HG02840 (cell line): ENCODE results near the gene NR3C1.

Experiments
- ATAC-seq: cut with Tn5 transposase; IDR thresholded peaks from one replicate; pipeline ENCODE4 v1.9.1; 2021; ENCODE audit warnings: mild to moderate bottlenecking, moderate library complexity, moderate number of reproducible peaks; ENCODE audit not compliant: unreplicated experiment, low FRiP score

The NR3C1 gene

DNA sequence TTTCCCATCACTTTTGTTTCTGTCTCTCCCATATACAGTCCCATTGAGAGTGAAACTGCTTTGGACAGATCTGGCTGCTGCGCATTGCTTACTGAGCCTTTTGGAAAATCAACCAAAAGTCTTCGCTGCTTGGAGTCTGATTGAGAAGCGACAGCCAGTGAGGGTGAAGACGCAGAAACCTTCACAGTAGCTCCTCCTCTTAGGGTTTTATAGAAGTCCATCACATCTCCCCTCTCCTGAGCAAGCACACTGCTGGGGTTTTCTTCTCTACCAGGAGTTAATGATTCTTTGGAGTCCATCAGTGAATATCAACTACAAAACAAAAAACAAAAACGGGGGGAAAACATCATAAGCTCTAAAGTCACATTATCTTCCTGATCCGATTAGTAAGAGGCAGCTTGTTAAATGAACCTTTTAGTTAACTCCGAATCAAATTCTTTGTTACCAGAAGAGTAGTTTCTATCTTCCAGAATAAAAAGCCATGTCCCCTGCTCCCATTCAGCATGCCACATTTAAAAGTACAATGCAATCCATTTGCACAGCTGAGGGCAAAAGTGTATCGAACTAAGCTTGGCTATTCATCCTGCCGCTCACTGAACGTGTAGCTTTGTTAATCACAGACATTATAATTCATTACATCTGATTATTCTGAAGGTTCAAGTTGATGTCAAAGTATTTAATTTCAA is 2.8 kb downstream of the NR3C1 start:
- ATAC-seq, result no peak

DNA sequence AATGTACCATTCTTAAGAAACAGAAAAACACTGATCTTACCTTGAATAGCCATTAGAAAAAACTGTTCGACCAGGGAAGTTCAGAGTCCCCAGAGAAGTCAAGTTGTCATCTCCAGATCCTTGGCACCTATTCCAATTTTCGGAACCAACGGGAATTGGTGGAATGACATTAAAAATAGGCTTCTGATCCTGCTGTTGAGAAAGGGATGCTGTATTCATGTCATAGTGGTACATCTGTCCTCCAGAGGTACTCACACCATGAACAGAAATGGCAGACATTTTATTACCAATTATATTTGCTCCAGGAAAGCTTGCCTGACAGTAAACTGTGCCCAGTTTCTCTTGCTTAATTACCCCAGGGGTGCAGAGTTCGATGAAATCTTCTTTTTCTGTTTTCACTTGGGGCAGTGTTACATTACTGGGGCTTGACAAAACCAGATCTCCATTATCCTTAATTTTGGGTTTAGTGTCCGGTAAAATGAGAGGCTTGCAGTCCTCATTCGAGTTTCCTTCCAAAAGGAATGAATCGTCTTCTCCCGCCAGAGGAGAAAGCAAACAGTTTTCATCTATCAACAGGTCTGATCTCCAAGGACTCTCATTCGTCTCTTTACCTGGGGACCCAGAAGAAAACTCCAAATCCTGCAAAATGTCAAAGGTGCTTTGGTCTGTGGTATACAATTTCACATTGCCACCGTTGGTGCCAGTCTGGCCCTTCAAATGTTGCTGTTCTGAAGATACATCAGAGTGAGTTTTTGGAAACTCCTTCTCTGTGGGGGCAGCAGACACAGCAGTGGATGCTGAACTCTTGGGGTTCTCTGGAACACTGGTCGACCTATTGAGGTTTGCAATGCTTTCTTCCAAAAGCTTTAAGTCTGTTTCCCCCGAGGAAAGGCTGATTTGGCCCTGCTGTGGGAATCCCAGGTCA is 3.6 kb downstream of the NR3C1 start:
- no peak for ATAC-seq

DNA sequence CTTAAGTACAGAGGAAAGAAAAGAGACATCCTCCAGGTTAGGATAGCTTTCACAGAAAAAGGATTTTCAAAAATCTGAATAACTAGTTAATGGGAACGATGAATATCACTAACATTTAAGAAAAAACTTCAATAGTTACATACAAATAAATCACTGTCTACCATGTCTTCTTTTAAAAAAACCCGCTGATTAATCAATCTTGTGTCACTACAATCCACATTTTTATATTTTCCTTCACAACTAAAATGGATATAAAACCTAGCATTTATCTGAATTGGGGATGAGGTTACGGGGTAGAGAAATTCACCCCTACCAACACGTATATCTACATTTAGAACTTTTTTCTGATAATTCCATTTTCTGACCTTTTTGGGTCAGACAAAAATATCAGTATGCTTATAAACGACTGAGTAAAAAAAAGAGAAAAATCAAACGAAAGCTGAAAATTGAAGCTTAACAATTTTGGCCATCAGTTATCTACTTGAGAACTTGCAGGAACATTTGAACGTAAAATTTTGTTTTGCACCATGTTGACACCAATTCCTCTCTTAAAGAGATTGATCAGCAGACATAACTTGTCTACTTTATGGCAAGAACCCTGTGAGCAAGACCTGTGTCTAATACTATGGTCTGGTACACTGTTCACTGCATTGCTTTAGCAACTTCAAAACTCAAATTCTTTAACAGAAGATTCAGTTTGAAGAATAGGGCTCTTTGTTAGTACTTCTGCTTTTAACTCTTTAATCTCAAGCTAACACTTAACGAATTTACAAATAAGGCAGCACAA is 4.8 kb downstream of the NR3C1 start:
- ATAC-seq, result no peak

DNA sequence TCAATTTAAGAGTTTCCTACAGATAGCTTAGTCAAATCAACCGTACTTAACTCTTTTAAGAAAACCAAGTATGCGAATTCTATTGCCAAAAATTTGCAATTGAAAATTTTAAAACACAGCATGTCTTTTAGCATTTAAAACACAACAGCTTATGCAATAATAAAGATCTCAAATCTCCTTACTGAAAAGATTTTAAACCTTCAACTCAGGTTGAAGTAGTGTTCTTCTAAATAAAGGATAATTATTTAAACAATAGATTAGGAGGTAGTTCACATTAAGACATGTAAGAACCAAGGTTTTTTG is 5.5 kb downstream of the NR3C1 start:
- no peak for ATAC-seq

DNA sequence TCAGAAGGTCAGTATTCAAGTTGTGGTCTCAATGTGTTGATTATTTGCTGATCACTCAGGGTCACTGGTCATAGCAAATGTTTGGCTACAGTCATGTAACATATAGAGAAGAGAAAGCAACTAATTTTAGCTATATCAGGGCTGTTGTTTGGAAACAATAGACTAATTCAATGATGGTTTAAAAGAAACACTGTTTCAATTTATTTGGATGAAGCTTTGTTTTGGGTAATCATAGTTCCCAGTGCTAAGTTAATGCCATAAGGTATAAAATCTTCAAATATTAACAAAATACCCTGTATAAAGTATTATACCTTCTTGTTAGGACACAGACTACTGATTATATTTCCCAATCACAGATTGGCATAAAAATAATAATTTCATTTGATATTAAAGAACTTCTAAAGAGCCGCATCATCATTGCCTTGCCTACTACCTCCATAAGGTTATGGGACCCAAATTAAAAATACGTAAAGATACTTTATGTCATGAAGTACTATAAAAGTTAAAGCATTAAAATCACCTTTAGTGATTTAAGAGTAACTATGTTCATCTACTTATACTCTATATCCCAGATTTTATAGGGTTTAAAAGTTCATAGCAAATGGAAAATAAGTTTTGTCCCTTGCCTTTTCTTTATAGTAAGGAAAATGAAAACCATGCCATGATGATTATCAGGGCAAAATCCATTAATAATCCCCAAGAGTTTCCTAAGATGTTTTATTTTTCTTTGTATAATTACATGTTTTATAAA is 6.0 kb downstream of the NR3C1 start:
- ATAC-seq, result no peak

DNA sequence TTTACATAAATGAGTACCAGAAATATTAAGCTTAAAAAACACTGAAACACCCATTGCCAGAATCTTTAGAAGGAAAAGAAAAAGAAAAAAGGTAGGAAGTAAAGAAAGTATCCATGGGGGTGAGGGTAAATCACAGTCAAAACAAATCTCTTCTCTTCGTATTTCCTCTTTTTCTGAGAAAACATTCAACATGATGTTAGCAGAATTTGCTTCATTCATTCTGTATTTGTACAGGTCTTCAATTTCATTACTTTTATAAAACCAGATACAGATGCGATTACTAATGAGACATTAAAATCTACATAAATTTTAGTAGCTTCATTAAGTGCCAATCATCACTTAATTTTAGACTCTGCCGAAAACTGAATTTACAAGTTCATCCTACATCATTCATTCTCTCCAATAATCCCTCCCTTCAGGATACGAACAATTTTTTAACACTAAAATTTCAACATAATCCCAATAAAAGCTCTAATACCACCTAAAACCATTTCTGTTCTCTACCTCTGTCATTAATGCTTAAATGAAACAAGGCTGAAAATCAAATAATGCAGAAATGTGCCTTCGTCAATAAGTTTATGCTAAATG is 7.0 kb downstream of the NR3C1 start:
- no peak for ATAC-seq

DNA sequence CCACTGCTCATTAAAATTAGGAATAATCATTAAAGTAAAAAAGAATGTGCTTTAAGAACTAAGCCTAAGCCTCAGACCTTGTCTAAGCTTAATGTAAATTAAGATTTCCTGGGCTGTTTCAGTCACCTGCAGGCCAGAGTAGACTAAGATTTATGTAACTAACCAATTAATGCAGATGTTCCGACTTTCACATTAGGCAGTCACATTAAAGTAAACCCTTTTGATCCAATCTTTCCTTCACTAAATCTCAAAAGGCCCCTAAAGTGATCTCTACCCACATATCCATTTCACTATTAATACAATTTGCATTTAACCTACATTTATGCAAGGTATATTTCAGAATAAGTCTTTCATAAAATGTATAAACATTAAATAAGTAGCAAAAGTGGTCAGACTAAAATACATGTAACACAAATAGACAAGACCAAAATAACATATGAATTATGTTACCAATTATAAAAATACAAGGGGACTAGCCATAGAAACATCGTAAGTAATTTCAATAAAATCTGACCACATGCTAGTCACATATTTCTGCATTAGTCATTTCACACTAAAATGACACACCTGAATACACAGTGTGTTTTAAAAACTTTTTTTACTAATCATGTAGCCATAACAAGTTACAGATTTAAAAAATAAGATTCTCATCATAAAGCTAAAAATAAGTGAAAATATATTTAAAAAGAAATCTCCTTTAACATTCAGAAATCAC is 7.7 kb downstream of the NR3C1 start:
- ATAC-seq, result peak; percentile 48

DNA sequence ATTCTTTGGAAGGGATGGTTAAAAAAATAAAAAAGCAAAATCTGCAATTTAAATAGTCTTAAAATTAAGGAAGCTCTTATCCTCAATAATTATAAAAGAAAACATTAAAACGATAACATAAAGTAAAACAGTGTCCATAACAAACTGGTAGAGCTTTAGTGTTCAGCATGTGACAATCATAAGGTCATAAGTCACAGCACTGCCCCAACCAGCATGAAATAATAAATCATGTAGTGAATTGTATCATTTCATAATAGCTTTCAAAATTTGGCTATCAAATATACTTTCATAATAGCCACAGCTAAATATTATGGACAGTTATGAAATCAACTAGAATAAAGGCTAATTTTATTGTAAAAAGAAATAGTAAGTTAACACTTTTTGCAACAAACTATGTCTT is 10.0 kb downstream of the NR3C1 start:
- no peak for ATAC-seq

DNA sequence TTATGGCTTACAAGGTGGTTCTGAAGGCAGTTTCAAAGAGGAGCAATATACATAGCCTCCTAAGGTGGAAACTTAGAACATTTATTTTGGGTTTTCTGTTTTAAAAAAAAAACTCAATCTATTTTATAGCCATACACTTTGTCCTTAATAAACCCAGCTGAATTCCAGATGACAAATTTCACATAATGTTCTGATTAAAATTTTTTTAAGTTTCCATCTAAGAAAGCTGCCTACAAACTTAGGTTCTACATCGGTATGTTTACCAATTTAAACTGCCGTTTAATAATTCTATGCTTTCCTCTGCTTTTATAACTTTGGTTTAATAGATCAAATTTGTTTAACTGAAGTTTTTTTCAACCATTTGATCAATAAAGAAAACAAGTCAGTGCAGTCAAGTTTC is 12.5 kb downstream of the NR3C1 start:
- ATAC-seq, result no peak

DNA sequence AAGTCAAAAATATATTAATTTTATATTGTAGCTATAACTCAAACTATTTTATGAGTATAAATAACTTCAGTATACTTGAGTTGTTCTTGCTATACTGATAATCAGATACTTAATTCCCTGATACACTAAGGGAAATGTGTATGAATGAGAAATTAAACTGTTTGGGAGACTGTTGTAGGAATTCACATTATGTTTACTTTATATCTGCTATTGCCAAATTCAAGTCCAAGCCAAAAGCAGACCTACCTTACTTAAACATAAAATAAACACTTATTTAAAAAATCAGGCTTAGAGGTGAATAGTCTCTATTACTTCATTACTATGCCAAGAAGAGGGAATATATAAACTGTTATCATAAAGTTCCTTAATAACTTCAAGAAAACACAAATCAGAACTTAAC is 13.2 kb downstream of the NR3C1 start:
- no peak for ATAC-seq

DNA sequence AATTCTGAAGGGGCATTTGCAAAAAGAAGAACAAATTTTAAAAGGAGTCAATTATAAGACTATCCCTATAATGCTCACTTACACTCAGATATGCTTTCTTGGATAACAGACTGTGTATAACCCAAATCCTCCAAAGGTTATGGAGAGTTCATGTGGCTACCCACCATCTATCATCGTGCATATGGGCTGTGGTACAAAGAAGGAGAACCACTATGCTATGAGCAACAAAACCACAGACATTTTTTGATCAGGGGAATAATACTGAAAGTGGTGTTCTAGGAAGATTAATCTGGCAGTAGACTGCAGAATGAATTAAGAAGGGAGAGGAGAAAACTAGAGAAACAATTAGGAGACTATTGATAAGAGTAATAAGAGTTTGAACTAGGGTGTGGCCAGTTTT is 16.8 kb downstream of the NR3C1 start:
- no peak for ATAC-seq

DNA sequence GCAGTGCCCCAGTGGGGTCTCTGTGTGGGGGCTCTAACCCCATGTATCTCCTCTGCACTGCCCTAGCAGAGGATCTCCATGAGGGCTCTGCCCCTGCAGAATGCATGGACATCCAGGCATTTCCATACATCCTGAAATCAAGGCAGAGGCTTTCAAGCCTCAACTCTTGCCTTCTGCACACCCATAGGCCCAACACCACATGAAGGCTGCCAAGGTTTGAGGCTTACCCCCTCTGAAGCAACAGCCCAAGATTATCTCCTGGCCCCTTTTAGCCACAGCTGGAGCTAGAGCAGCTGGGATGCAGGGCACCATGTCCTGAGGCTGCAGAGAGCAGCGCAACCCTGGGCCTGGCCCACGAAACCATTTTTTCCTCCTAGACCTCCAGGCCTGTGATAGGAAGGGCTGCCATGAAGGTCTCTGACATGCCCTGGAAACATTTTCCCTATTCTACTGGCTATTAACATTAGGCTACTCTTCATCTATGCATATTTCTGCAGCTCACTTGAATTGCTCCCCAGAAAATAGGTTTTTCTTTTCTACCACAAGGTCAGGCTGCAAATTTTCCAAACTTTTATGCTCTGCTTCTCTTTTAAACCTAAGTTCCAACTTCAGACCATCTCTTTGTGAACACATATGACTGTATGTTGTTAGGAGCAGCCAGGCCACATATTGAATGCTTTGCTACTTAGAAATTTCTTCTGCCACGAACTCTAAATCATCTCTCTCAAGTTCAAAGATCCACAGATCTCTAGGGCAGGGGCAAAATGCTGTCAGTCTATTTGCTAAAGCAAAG is 18.4 kb downstream of the NR3C1 start:
- no peak for ATAC-seq

DNA sequence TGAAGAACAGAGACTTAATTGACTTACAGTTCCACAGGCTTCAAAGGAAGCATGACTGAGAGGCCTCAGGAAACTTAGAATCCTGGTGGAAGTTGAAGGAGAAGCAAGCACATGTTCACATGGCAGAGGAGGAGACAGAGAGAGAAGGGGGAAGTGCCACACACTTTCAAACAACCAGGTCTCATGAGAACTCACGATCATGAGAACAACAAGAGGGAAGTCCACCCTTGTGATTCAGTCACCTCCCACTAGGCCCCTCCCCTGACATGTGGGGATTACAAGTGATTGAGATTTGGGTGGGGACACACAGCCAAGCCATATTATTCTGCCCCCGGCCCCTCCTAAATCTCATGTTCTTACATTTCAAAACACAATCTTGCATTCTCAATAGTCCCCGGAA is 19.5 kb downstream of the NR3C1 start:
- ATAC-seq, result no peak

DNA sequence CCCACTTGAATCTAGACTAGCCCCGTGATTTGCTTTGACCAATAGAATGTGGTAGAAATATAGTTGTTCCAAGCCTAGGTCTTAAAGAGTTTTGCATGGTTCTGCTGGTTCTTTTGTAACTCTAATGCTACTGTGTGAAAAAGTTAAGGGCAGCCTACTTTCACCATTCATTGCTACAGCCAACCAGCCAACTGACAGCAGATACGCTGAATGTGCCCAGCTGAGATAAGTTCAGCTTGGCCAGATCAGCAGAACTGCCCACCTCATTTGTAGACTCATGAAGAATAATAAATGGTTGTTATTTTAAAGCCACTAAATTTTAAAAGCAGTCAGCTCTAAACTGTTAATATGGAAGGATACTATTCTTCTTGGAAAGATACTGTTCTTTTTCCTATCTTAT is 23.9 kb downstream of the NR3C1 start:
- no peak for ATAC-seq

DNA sequence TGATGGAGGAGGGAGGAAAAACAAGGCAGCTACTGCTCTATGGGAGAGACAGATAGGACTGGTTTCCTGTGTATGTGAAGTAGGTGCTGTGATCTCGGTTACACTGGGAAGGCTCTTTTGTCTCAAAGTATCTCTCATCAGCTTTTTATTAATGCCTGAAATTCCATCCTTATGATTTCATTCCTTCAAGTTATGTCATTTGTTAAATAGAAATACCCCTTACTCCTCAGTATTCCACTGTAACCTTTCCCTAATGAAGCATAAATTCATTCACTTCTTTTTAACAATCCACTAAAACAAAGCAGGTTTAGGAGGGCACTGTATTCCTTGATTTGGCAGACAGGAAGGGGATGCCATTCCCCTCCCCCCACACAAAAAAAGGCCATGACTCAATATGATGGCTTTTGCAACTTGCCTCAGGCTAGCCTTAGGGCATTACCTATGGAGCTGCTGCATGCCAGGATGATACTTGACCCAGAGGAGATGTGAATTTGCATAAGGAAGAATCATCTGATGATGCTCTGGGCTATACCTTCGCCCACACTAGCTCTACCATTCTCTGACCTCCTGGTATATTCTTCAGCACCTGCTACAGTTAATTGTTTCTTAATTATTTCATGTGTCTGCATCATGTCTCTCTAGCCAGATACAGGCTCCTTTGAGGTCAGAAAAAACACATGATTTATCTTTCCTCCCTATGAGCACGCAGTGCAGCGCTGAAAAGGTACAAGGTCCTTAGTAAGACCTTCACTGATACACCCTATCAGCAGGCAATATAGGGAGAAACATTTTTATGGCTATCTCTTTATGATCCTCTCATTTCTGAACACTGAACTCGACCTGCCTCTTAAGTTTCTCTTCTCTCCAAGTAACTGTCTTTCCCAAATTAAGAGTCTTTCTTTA is 26.3 kb downstream of the NR3C1 start:
- no peak for ATAC-seq

DNA sequence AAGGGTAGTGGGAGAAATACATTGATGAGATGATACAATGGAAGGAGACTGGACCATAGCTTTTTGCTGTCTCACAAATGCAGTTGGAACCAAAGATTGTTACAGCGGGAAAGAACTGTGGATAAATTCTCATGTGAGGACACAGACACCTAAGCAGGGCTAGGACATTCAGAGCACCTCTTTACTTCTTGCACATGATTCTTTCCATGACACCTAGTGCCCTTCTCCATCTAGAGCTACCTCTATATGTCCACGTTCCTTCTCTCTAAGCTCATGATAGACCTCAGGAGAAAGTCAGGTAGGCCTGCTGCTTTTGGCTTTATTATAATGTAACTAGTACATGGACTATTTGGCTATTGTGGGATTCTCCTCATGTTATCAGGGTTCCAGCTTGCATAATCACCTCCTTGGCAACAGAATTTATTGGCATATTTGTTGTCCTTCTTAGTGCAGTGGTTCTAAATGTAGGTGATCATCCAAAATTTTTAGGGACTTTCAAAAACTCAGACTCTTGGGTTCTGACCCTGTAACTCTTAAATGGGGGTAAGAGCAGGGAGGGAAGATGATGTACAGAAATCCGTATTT is 27.2 kb downstream of the NR3C1 start:
- no peak for ATAC-seq

DNA sequence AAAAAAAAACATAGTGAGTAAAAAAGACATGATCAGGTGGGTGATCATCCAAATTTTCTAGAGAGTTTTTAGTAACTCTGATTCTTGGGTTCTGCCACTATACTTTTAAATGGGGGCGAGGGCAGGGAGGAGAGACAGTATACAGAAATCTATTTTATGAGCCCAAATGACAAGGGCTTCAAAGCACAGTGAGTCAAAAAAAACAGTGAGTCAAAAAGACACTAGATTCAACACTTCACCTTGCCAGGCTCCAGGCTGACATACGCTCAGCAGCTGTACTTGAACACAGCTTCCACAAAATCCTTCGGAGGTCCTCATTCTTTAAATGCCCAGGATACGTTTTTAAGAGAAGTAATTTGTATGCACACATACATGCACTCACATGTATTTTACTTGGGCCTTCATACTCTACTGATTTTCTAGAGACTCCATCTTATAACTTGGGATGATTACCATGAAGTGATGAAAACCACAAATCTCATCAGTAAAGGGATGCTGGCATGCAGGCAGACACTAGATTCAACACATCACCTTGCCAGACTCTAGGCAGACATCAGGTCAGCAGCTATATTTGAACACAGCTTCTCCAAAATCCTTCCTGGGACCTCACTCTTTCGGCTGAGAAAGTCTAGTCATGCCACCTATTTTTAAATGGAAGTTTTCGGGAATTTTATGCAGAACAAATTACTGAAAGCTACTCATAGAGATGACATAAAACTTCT is 28.8 kb downstream of the NR3C1 start:
- ATAC-seq, result no peak
